A673 (cell line): Measurements from ENCODE around the gene FAM162A. TPM values are rescaled to one million over a fixed set of nuclear protein-coding genes. Genes with fewer than 3 reads are reported as not detected.

Source experiments
- BruUV-seq: library from RNA; stranded (reverse); fragments of 400-500 nt; replicated peaks from 2 replicates; lab custom pipeline; 2021; lab: Mats Ljungman, UMichigan
- CTCF ChIA-PET: fragments of 300-600 bp; sonication (Branson Sonifier 250); formaldehyde crosslinking; loops from one replicate; lab custom pipeline; 2022; ENCODE audit warnings: antibody characterized with exemption; lab: Charles Lee
- POLR2A ChIA-PET: fragments of 300-600 bp; sonication (Branson Sonifier 250); formaldehyde crosslinking; loops from one replicate; lab custom pipeline; 2022; ENCODE audit warnings: antibody characterized with exemption; ENCODE audit not compliant: low non-redundant PET; lab: Charles Lee
- DNase-seq: peaks from one replicate; pipeline ENCODE4 v3.0.0-alpha.2; 2015; ENCODE audit warnings: low spot score
- H3K27ac ChIP-seq: fragments of 200-600 bp; sonication (generic); 2 replicates; pipeline ENCODE4 v1.5.1; 2016; ENCODE audit warnings: mixed run types, low read depth, mild to moderate bottlenecking, mixed read lengths, antibody characterized with exemption, low read length; ENCODE audit not compliant: poor library complexity, severe bottlenecking
- H3K27me3 ChIP-seq: fragments of 200-600 bp; sonication (generic); replicated peaks from 2 replicates; pipeline ENCODE4 v1.6.1; 2017; ENCODE audit warnings: mixed run types, low read depth, mild to moderate bottlenecking, mixed read lengths, antibody characterized with exemption, low read length; ENCODE audit not compliant: insufficient read depth, poor library complexity
- H3K36me3 ChIP-seq: fragments of 200-600 bp; sonication (generic); 2 replicates; pipeline ENCODE4 v1.6.1; 2016; ENCODE audit warnings: mixed run types, mild to moderate bottlenecking, mixed read lengths, antibody characterized with exemption, low read length; ENCODE audit not compliant: insufficient read depth, poor library complexity, severe bottlenecking
- H3K4me1 ChIP-seq: fragments of 200-600 bp; sonication (generic); 2 replicates; pipeline ENCODE4 v1.6.1; 2017; ENCODE audit warnings: mixed run types, mild to moderate bottlenecking, mixed read lengths, antibody characterized with exemption, low read length; ENCODE audit not compliant: insufficient read depth, poor library complexity, severe bottlenecking
- H3K4me3 ChIP-seq: fragments of 200-600 bp; sonication (generic); 2 replicates; pipeline ENCODE4 v1.5.1; 2016; ENCODE audit warnings: low read depth, mixed run types, mild to moderate bottlenecking, mixed read lengths, low read length; ENCODE audit not compliant: poor library complexity, severe bottlenecking
- H3K9me3 ChIP-seq: fragments of 200-600 bp; sonication (generic); 2 replicates; pipeline ENCODE4 v1.6.1; 2016; ENCODE audit warnings: mixed run types, low read depth, mild to moderate bottlenecking, mixed read lengths, antibody characterized with exemption, low read length; ENCODE audit not compliant: poor library complexity, severe bottlenecking
- CTCF ChIP-seq: fragments of 300-800, 200-600 bp; sonication (generic); conservative IDR thresholded peaks from 2 replicates; pipeline ENCODE4 v1.5.1; 2017; ENCODE audit warnings: low read depth, mild to moderate bottlenecking, antibody characterized with exemption, low read length, moderate library complexity, mixed read lengths
- EZH2 ChIP-seq: fragments of 200-600 bp; sonication (generic); IDR thresholded peaks from 2 replicates; pipeline ENCODE4 v1.6.1; 2017; ENCODE audit warnings: borderline replicate concordance, low read depth, mild to moderate bottlenecking, mixed read lengths, antibody characterized with exemption, low read length; ENCODE audit not compliant: poor library complexity, severe bottlenecking
- intact Hi-C: fragments of 100-400 bp; cut with micrococcal nuclease; formaldehyde crosslinking; loops from one replicate; pipeline ENCODE4 v1.10.0; 2022; ENCODE audit not compliant: unreplicated experiment
- total RNA-seq: library from RNA; stranded (reverse); gene quantifications from 2 replicates; pipeline ENCODE4 v1.2.3, GENCODE V29; 2021

The FAM162A gene
- total RNA-seq, 1 experiment from 2014 or later, result 58.1 TPM

GRCh38 chr3:122349171-122349570 is 34.8 kb upstream of the FAM162A start:
- ChIA-PET CTCF (no interaction called here), POLR2A (no interaction called here)
- Histone ChIP-seq H3K4me3 (no peak overlapping the region), H3K36me3 (no peaks in the 10 kb centered on the region), H3K9me3 (no peaks in the 10 kb centered on the region), H3K4me1 (no peaks in the 10 kb centered on the region), H3K27me3 (no peaks in the 10 kb centered on the region), H3K27ac (no peak overlapping the region)
- TF ChIP-seq EZH2, result no peak
- no peak for TF ChIP-seq CTCF
- no peak for DNase-seq
- intact Hi-C loops, result no loop called here
- BruUV-seq, result no TSS peak

GRCh38 chr3:122350814-122351418 is 33.1 kb upstream of the FAM162A start:
- ChIA-PET POLR2A (no interaction called here), CTCF (interaction anchor here (0.7 kb wide), 1 partner anchor 243 kb away, joined by 3 read pairs; no protein-coding TSS in a partner anchor)
- Histone ChIP-seq H3K36me3 (no peaks in the 10 kb centered on the region), H3K27ac (no peak overlapping the region), H3K4me1 (no peaks in the 10 kb centered on the region), H3K9me3 (no peaks in the 10 kb centered on the region), H3K27me3 (no peaks in the 10 kb centered on the region), H3K4me3 (no peak overlapping the region)
- no peak for DNase-seq
- TF ChIP-seq EZH2 (no peak), CTCF (no peak)
- intact Hi-C loops, result no loop called here
- BruUV-seq, result no TSS peak

GRCh38 chr3:122351612-122352011 is 32.4 kb upstream of the FAM162A start:
- TF ChIP-seq EZH2 (no peak), CTCF (no peak)
- BruUV-seq, result no TSS peak
- CTCF ChIA-PET, result no interaction called here
- H3K9me3 ChIP-seq, result no peaks in the 10 kb centered on the region
- DNase-seq, result no peak
- no peaks in the 10 kb centered on the region for H3K36me3 ChIP-seq
- no peaks in the 10 kb centered on the region for H3K27me3 ChIP-seq
- intact Hi-C loops, result no loop called here
- no peak overlapping the region for H3K27ac ChIP-seq
- POLR2A ChIA-PET, result no interaction called here
- H3K4me1 ChIP-seq, result no peaks in the 10 kb centered on the region
- H3K4me3 ChIP-seq, result no peak overlapping the region
